Fibroblast of villous mesenchyme (primary cell): ENCODE data around the gene CAPN1. TPM values are rescaled to one million over a fixed set of nuclear protein-coding genes. Genes with fewer than 3 reads are reported as not detected.

Source experiments
- DNase-seq: peaks from one replicate; pipeline ENCODE4 v3.0.0-alpha.2; 2010; ENCODE audit warnings: low read depth
- H3K4me3 ChIP-seq: 2 replicates; pipeline ENCODE4 v1.5.1; 2011; ENCODE audit warnings: low read depth, mild to moderate bottlenecking, low read length
- CTCF ChIP-seq: IDR thresholded peaks from 2 replicates; pipeline ENCODE4 v1.5.1; 2012; ENCODE audit warnings: low read depth, mild to moderate bottlenecking, low read length; ENCODE audit not compliant: insufficient read depth
- total RNA-seq: library from RNA; depleted of rRNA; stranded (reverse); fragments of >200 nt; gene quantifications from 2 replicates; pipeline ENCODE4 v1.2.3, GENCODE V29; 2012

CAPN1 gene
- total RNA-seq, 1 donor = 123 TPM

- DNase-seq = no peak
- no peak for TF ChIP-seq CTCF
- no peak overlapping the region for H3K4me3 ChIP-seq
These were observed 3.4 kb downstream of the CAPN1 start for GRCh38 chr11:65185171-65185570.

- DNase-seq = no peak
- H3K4me3 ChIP-seq = no peak overlapping the region
- TF ChIP-seq CTCF = no peak
These were observed 4.2 kb downstream of the CAPN1 start for GRCh38 chr11:65185869-65186341.

GRCh38 chr11:65186701-65187100 lies 5.0 kb downstream of the CAPN1 start:
- no peak for DNase-seq
- TF ChIP-seq CTCF = no peak
- no peak overlapping the region for H3K4me3 ChIP-seq

- no peak for TF ChIP-seq CTCF
- no peak overlapping the region for H3K4me3 ChIP-seq
- DNase-seq = no peak
These were observed 5.5 kb downstream of the CAPN1 start for GRCh38 chr11:65187146-65187675.

DNA sequence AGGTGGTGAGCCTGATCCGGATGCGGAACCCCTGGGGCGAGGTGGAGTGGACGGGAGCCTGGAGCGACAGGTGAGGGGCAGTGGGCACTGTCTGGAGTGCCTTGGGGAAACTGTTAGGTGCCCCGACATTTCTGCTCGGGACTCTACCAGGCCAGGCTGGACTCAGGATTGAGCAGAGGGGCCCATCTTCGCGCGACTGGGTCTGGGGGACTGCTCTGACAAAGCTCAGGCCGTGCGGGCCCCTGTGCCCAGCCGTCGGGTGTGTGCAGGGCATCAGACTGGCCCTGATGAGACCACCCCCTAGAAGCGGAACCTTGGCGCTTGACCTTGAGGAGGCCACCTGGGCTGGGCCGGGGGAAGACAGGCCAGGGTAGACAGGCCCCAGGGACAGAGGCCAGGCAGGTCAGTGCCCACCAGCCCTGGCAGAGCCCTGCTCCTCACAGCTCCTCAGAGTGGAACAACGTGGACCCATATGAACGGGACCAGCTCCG lies 6.3 kb downstream of the CAPN1 start:
- no peak for TF ChIP-seq CTCF
- H3K4me3 ChIP-seq = no peak overlapping the region
- no peak for DNase-seq

DNA sequence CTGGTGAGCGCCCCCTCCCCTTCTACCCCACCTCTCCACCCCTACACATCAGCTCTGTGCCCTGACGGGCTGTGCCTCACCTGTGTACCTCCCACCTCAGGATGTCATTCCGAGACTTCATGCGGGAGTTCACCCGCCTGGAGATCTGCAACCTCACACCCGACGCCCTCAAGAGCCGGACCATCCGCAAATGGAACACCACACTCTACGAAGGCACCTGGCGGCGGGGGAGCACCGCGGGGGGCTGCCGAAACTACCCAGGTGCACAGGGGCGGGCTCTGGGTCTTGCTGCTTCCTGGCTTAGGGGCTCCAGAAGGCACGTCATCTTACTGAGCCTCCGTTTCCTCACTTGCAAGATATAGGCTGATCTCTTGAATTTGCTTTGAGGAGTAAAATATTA lies 6.8 kb downstream of the CAPN1 start:
- no peak overlapping the region for H3K4me3 ChIP-seq
- TF ChIP-seq CTCF = no peak
- DNase-seq = no peak

DNA sequence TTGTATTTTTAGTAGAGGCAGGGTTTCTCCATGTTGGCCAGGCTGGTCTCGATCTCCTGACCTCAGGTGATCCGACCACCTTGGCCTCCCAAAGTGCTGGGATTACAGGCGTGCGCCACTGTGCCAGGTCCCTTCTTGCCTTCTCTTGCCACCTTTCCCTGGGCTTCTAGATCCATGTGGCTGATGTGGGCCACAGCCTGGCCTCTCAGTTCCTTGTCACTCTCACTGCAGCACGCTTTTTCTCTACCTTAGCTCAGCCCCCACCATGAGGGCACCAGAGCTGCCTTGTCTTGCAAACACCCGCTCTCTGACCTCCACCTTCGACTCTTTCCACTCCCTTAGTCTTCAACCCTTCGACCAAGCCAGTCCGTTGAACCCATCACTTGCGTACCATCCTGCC lies 7.5 kb downstream of the CAPN1 start:
- no peak for DNase-seq
- no peak overlapping the region for H3K4me3 ChIP-seq
- TF ChIP-seq CTCF = no peak
